HG03520 (cell line): ENCODE data around the gene SIM2.

Experiments
- ATAC-seq: cut with Tn5 transposase; IDR thresholded peaks from one replicate; pipeline ENCODE4 v1.9.1; 2021; ENCODE audit warnings: mild to moderate bottlenecking, moderate library complexity; ENCODE audit not compliant: unreplicated experiment

SIM2 gene

DNA sequence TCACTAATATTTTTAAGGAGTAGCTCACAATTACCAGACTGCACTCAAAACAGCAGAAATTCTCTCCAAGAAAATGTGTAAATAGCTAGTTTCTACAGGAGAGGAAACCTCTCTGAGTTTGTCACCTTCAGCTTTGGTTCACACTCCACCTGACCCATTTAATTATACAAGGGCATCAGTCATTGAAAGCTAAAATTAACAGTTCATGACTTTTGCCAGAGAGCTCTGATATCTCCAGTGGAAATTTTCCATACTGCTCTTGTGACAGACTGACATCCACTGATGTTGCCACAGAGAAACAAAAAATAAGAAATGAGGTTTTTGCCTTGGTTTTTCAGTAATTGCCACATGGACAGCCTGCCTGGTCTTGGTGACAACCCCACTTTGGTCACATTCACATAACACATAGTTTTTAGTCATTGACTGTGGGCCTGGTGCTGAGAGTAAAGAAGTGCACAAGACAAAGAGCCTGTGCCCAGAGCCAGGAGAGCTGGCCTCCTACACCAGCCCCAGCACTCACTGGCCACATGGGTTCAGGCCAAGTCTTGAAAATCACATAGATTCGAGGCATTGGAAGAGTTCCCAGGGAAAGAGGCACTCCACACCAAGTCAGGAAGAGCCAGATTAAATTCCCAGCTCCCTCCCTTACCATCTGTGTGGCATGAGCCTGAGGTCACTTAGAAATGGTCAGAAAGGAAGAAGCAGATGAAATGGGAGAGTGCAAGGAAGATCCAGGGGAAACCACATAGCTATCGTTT, 13.8 kb upstream of the SIM2 start:
- ATAC-seq = no peak

DNA sequence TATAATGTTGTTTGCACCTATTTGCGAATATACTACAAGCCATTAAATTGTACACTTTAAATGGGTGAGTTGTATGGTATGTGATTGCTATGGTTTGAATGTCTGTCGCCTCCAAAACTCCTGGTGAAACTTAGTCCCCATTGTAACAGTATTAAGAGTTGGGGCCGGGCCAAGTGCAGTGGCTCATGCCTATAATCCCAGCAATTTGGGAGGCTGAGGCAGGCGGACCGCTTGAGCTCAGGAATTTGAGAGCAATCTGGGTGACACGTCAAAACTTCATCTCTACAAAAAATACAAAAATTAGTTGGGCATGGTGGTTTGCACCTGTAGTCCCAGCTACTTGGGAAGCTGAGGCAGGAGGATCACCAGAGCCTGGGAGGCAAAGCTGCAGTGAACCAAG, 12.0 kb upstream of the SIM2 start:
- no peak for ATAC-seq

DNA sequence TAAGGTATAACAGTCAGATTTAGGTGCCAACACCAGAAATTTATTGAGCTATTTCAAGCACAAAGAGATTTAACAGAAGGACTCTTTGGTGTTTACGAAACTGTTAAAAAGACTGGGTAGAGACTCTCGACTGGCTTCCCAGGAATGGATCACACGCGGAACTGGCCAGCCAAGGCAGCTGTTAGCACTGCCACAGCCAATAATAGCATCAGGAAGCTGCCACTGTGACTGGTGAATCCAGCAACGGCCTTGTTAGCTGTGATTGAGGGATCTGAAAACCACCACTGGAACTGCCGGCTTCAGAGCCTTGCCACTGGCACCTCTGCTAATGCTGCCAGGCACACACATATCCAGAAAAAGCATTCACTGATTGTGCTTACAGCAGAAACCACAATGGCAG, 10.6 kb upstream of the SIM2 start:
- no peak for ATAC-seq

DNA sequence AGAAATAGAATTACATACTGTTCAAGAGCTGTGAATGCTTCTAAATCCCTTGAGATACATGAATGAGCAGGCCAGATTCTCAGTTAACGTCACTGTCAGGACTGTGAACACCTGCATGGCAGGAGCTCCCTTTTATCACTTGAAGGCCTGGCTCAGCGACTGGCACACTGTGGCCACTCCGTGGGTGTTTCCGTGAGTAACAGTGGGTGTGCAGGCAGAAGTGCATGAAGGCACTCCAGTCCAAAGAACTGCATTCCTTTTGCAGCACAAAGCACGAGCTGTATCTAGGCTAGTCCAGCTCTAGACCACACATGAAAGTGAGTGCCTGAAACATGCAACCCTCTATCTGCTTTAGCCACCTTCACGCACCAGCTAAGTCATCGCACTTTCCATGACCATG, 9.6 kb upstream of the SIM2 start:
- ATAC-seq = no peak

DNA sequence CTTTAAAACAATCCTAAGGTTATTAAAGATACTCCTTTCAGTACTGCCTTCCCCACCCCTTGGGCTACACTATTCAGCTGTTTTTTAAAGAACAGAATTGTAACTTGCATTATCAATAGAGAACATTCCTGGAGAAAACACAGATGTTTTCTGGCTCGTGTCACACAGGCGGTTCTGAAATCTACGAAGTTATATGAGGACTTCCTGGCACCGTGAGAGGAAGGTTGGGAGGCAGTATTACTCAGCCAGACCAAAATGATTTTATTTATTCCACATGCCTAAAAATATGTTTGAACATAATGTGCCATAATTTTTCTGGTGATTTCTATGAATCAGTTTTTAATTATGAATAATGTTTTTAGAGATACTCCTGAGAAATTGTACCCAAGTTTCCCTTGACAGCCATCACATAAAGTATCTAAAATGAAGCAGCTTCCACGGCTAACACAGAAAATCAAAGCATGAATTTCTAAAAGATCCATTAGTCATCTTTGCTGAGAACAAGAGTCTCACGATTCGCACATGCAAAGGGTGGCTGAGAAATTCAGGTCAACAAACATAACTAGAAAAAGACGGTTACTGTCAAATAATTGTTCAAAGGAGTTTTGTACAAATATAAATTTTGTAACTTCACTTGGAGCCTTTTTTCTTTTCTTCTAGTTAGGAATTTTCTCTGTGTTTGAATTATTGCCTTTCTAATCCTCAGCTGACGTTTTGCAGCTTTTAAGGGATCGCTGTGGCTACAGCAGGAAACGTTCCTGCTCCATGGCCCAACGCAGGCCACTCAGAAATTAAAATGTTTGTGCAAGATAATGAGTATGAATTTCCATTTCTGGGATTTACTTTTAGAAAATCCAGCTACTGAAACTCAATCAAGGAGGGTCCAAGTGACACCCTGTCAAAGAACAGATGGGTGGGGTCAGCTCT, 8.0 kb upstream of the SIM2 start:
- ATAC-seq = no peak

DNA sequence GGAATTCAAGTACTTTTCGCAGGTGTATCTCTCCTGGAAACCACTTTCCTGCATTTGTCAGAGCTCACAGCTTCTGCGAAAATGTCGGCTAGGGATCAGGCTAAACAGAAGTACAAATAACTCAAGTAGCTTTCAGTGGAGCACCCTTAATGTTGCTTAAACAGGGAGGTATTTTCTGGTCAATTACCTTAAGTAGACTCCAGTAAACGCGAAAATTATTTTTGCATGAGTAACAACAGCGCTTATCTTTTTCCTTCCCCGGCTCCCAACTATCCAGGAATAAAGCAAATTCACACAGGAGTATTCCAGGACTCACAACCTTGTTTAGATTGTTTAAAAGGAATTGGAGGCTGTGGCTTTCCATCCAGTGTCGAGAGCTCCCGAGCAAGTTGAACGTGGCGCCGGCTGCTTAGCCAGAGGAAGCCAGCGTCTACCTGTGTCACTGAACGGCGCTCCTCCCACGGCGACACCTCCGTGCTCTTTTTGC, 7.3 kb upstream of the SIM2 start:
- no peak for ATAC-seq

DNA sequence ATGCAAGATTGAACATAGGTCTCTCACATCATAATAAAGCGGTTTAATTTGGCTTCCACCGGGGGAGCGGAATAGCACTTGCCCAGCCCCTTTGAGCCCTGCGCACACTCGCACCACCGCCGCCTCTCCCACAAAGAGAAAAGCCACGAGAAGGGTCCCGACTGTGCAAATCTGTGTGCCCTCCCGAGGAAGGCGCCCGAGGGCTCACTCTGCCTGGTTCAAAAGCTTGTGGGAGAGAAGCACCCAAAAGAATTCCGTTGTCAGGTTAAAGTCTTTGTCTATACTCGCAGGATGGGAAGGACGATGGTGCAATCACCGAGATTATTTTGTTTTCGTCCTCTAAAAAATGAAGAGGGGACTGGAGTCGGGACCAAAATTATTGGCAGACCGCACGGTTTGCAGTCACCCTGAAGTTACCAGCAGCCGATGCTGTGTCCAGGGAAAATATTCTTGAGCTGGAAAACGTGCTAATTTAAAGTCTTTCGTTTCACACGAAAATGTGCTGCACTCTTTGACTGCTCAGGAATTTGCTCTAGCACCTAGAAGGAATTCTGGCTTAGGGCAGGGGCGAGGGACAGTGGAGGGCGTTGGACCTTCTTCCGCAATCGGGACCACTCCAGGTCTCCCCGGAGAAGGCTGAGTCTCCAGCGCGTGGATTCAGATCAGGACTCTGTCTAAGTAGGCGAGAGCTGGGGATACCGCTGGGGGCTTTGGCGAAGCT, 6.6 kb upstream of the SIM2 start:
- ATAC-seq = no peak

DNA sequence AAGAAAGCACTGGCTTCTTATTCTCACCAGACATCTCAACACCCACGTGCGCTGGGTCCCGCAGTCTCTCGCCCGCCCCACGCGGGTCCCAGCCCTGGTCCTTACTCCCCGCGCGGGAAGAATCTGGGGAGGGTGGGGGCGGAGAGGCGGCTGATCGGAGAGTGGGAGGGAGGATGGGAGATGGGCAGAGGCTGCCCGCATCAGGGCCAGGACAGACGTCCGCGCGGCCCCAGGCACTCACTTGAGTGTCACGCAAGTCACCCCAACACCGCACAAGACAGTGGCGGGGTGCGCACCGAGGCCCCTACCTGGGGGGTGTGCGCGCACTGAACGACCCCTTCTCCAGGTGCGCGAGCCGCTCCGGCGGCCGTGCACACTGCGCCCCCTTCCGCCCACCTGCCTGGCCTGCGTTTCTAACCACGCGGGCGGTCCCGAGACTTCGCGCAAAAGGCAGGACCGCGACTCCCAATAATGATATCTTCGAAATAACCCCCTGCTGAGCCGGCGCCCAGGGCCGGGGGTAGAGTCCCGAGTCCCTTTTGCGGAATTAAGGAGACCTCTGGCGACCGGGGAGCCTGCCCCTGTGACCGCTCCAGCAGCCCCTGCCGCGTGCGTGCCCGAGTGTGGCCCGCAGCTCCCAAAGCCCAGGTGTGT, 6.0 kb upstream of the SIM2 start:
- no peak for ATAC-seq

DNA sequence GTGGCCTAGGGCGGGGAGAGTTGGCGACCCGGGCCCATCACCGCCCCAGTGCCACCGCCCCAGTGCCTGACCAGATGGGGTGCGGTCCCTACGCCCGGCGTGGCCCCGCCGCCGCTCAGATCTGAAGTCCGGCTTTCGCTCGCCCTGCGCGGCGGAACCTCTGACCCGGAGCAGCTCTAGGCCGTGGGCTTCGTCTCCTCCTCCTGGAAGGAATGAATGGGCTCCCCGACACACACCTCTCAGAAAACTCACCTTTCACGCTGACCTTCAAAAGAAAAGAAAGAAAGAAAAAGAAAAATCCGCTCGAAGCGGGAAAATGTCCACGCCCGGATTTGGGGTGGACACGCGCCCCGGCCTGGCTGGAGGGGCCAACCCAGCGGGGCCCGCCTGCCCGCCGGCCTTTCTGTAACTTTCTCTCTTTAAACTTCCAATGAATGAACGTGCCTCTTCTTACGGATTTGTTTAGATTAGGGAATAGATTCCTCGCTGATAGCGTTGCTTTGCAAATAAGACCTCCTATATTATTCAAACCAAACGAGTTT, 5.4 kb upstream of the SIM2 start:
- no peak for ATAC-seq

DNA sequence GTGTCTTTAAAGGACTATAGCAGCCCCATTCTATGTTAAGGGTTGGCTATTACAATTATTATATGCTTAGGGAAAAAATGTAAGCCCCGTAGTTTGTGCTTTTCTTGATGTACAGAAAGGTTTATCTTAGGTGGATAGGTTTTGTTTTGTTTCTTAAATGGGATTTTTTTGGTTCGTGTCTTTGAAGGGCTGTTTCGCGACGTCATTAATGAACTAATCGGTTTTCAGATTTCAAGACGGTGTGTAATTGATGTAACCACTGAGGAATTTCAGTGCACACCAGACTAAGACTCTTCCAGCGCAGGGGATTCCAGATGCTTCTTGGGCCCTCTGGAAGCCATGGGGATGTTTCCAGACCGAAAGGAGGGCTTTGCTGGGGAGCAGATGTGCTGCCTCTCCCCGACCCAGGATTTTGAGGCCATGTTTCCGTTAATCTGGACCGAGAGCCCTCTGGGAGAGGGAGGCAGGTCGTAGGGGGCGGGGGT, 4.8 kb upstream of the SIM2 start:
- no peak for ATAC-seq

DNA sequence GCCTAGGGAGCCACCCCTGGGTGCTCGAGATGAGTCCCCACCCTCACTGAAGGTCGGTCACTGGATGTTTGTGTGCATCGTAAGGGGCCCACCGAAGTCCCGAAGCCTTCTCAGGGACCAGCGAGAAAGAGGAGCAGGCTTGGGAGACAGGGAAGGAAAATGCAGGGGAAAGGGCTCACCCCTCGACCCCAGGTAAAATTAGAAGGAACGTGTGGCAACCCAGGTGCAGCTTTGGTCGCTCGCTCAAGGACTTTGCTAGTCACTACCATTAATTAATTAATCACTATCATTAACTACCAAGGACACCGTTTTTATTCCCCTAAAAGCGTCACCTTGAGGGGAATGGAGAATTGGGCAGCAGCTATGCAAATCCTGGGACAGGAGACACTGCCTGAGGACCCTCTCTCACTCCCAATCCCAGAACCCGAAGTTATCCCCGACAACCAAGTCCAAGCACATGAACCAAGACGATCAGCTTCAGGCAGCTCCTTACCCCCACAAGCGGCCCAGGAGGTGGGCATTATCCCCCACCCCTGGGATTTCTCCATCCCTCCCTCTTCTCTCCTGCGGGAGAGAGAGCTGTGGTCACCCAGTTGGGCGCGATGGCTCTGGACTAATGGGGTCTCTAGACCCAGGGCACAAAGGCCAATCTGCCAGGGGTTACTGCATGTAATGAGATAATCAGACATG, 4.2 kb upstream of the SIM2 start:
- no peak for ATAC-seq

DNA sequence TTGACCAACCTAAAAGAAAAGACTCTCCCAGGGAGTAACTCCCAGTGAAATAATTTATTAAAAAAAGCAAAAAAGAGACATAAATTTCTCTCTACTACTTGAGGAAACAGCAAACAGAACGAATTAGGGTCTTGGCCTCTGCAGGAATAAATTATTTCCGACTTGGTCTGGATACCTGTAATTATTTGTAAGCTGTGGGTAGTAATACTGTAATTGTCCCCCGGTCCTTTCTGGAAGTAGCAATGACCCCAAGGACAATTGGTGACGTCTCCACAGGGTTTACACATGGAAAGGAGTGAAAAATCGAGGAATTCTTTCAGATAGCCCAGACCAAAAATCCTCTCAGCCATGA, 3.7 kb upstream of the SIM2 start:
- no peak for ATAC-seq

DNA sequence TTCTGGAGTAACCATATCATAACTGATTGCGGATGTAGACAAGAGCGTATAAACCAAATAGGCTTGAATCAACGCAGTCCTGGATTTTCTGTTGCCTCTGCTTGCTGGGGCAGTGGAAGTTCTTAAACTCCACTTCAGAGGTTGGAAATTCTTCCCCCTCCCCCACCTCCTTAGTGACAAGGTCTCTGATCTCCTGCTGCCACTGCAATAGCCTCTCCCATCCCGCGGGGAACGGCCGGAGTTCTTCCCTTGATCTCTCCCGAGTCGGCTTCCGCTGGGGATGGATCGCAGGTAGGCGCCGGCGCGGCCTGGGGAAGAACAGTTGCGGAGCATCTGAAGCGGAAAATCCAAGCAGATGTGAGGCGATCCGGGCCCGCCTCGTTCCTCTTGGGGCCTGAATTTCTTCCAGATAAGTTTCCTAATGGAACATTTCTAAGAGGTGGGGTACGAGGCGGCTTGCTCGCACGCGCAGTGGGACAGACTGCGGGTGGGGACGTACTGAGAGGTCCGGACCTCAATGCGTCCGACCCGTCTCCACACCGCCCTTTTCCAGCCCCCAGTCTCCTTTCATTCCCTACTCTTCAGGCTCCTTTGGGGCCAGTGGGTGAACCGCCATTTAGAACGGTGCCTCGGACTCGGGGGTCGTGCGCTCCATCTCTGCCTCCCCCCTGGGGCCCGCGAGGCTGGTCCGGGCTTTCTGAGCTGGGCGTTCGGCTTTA, 3.1 kb upstream of the SIM2 start:
- no peak for ATAC-seq

DNA sequence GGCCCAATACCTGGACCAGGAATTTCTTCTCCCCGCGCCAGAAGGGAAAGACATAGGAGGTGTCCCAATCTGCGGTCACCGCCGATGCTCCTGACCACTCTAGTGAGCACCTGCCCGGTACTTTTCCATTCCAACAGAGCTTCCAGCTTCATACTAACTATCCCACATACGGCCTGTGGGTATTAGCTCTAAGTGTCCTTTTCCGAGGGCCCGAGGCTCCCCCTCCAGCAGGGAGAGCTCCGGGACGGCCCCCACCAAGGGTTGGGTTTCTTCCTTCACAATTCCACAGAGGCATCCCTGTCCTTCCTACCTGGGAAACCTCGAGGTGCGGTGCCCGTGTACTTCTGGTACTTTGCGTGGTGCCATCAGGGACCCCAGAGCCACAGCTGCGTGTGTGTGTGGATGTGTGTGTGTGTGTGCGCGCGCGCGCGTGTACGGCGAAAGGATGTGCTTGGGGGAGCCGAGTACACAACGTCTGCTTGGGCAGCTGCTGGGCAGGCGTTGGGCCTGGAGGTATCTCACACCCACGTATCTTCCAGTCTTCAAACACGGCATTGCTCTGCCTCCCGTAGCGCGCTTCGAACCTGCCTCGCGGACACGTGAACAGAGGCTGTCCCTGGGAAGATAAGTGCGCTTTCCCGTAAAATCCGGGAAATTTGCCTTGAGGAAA, 2.4 kb upstream of the SIM2 start:
- no peak for ATAC-seq

DNA sequence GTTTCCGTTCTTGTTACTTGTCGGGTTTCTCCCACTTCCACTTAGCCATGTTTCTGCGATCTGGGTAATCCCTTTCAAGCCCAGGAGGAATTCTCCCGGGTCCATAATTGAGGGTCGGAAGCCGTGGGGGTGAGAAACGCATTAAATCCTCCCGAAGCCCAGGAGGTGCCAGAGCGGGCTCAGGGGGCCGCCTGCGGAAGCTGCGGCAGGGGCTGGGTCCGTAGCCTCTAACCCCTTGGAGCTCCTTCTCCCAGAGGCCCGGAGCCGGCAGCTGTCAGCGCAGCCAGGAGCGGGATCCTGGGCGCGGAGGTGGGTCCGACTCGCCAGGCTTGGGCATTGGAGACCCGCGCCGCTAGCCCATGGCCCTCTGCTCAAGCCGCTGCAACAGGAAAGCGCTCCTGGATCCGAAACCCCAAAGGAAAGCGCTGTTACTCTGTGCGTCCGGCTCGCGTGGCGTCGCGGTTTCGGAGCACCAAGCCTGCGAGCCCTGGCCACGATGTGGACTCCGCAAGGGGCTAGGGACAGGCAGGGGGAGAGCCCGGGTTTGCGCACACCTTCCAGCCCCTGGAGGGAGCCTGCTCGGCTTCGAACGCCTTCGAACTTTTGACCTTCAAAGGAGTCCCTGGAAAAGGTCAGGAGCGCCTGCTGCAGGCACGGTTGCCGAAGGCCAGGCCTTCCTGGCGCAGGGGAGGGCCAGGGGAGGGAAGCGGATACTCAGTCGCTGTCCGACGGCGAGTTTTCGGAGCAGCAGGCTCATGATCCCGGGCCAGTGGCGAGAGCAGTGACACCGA, 1.7 kb upstream of the SIM2 start:
- ATAC-seq = no peak

DNA sequence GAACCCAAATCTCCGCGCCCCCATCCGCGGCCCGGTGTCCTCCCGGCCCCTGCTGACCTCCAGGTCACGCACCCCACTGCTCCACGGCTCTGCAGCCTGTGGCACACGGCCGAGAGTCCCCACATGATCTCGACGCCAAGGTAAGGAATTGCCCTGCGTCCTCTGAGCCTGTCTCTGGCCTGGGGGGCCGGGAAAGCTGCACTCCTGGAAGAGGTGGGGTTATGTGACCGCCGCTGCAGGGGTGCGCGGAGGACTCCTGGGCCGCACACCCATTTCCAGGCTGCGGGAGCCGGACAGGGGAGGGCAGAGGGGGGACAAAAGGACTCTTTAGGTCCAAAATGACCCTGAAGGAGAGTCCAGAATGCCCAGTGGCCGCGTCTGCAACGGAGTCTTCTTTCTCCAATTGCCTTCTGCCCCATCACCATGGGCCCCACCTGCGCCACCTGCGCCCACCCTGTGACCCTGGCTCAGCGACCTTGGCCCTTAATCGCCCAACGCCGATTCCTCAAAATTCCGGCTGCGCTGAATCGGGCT, 997 bp upstream of the SIM2 start:
- no peak for ATAC-seq

DNA sequence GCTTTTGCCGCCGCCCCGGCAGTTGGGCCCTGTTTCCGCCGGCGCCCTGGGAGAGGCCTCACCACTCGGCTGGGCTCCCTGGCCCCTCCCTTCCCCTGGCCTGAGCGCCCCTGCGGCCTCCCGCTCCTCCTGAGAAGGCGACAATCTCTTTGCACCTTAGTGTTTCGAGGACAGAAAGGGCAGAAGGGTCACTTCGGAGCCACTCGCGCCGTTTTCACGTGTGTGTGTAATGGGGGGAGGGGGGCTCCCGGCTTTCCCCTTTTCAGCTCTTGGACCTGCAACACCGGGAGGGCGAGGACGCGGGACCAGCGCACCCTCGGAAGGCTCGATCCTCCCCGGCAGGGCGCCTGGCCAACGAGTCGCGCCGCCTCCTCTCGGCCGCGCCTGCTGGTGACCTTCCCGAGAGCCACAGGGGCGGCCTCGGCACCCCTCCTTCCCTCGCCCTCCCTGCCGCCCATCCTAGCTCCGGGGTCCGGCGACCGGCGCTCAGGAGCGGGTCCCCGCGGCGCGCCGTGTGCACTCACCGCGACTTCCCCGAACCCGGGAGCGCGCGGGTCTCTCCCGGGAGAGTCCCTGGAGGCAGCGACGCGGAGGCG, 432 bp upstream of the SIM2 start:
- no peak for ATAC-seq
